HG03280 (cell line): Measurements from ENCODE around the gene MOGAT1.

Source experiments
- ATAC-seq: cut with Tn5 transposase; IDR thresholded peaks from one replicate; pipeline ENCODE4 v1.9.1; 2021; ENCODE audit warnings: mild to moderate bottlenecking, moderate library complexity; ENCODE audit not compliant: unreplicated experiment

Gene MOGAT1, protein sequence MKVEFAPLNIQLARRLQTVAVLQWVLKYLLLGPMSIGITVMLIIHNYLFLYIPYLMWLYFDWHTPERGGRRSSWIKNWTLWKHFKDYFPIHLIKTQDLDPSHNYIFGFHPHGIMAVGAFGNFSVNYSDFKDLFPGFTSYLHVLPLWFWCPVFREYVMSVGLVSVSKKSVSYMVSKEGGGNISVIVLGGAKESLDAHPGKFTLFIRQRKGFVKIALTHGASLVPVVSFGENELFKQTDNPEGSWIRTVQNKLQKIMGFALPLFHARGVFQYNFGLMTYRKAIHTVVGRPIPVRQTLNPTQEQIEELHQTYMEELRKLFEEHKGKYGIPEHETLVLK

DNA sequence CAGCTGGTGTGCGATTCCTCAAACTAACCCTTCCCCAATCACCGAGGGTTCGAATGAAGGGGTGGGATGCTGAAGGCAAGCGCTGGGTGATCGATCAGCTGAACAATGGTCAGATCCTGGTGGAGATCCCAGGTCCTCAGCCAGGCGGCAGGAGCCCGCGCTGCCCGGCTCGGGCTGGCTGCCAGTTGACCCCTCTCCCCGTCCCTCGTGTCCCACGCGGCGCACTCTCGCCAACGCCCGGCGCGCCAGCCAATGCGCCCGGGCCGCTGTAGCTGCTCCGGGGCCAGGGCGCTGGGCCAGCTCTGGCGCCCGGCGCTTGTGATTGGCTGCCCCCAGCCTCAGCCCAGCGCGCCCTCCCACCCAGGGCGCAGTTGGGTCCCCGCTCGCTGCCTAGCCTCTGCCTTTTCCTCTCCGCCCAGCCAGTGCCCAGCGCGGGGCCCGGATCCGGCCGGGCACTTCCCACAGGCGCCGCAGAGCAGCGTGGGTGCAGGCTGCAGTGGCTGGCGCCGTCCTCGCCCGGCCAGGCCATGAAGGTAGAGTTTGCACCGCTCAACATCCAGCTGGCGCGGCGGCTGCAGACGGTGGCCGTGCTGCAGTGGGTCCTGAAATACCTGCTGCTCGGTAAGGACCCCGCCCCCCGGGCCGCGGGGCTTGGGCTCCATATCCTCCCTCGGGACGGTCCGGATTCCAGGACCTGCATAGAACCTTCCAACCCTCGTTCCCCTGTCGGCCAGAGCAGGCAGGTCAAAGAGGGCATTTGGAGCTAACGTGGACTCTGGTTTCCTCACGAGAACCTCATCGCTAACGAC is at the start of gene MOGAT1:
Gene MOGAT1 (plus strand): TSS at position 400 of the 809 bp plus-strand sequence. CDS start 128 bp downstream, at position 528.
- no peak for ATAC-seq

DNA sequence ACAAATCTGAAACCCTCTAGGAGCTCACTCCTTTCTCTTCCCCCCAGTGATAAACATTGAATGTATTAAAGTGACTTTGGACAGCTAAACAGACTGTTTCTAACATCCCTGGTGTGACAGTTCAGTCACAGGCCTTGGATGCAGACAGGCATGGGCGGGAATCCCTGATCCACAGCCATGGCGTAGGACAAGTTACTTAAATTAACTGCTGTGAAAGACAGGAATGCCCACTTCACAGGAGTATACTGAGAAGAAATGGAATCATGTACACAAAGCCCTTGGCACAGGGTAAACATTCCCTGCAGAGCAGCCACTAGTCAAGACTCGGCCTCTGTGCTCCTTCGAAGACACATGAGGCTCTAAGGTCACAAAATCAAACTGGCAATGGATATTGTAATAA is 49.6 kb upstream of the MOGAT1 start:
- ATAC-seq: no peak

DNA sequence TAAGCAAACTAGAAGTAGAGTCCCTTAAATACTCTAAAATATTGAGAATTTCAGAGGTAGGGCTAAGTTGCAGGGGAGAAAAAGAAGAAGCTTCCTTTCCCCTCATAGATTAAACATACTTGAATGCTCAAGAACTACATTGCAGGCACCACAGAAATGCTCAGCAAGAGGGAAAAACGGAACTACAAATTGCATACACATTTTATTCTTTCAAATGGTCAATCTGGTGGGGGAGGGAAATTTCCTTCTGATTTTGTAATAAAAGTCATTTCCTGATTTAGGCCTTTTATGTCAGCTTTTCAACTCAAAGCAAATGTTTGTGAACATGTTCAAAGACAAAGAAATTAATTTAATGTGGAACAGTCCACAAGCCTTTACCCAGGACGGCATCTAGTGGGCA is 48.5 kb upstream of the MOGAT1 start:
- no peak for ATAC-seq

DNA sequence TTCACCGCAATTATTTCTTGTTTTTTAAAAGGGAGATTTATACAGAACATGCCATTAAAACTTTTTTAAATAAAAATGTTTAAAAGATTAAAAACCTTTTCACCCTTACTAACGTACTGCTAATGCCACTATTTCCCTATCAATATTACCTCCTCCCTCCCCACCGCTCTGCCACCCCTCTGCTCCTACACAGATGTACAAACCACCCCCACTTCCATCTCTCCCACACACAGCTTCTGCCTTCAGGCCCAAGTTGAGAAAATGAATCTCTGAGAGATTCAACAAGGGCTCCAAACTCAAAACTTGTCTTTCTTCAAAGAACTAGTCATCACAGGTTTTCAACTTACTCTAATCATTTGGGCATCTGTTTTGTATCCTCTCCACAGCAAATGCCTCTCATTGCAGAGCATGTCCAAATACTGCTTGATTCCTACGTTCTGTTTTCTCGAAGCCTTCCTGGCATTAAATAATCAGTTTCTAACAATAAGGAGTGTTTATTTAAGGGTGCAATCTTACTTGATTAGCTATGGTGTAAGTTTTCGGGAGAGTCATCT is 47.6 kb upstream of the MOGAT1 start:
- no peak for ATAC-seq

DNA sequence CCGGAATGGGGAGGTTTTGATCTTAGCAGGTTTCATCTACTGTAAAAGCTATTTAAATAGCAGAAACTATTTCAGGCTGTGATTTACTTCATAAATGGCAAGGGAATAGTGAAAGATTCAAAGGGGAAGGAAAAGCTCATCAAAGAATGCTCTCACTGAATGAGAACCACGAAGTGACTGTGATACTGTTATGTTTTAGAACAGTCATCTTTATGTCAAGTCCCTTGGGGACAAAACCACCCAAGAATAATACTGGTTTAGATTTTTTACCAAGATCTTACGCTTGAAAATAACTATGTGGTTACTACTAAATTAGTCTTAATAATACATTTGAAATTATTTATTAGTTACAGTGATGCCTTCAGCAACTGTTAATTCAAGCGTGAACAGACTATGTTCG is 43.7 kb upstream of the MOGAT1 start:
- ATAC-seq: no peak

DNA sequence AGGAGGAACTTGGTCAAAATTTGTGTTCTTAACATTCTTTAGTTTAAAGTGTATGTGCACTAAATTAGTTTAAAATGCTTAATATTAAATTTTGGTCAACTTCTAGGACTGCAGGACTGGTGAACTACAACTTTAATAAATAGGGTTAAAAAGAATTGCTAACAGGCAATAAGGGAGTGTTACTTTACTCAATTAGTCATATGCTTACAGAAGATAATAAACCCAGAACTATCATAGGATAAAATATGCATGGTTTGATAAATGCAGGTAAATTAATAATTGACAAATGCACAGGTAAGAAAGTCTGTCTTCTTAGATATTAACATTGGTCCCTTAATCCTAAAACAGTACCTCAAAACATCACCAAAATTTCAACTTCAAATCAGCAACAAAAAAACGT is 36.2 kb upstream of the MOGAT1 start:
- no peak for ATAC-seq

DNA sequence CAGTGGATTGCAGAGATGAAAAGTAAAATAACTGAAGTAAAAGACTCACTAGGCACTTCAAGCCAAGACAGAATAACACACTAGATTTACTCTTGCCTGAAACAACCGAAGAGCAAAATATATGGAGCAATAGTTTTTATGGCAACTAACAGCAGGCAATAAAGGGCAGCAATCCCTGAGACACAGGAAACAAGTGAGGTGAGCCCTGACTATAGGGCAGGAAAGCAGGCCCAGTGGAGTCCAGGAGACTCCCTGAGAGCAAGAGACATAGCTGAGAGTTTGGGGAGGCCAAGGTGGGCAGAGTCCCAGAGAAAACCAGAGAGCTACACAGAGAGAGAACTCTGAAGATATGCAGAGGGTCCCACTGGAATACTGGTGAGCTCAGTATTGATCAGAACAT is 34.4 kb upstream of the MOGAT1 start:
- ATAC-seq: no peak

DNA sequence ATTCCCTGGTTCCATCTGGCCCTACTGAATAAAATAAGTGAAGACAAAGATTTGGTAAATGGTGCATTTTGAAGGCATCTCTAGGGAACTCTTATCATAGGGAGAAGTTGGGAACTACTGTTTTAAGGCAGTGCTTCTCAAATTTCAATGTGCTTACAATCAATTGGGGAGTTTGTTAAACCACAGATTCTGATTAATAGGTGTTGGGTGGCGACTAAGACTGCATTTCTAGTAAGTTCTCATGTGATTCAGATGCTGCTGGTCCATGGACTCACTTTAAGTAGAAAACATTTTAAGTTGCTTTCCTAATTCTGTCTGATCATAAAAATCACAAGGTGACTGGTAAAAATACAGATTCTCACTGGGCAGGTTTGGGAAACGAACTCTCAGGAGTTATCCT is 30.1 kb upstream of the MOGAT1 start:
- no peak for ATAC-seq

DNA sequence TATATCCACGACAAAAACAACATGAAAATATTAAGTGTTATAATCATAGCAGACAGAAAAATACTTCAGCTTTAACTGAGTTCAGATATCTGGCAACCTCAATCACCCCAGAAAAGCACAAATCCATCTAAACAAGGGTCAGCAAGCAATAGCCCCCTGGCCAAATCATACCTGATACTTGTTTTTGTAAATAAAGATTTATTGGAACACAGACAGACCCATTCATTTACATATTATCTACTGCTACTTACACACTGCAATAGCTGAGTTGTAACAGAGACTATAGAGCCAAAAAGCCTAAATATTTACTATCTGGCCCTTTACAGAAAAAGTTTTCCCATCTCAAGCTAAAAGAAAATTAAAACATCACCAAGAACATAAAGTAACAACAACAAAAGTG is 28.3 kb upstream of the MOGAT1 start:
- no peak for ATAC-seq

DNA sequence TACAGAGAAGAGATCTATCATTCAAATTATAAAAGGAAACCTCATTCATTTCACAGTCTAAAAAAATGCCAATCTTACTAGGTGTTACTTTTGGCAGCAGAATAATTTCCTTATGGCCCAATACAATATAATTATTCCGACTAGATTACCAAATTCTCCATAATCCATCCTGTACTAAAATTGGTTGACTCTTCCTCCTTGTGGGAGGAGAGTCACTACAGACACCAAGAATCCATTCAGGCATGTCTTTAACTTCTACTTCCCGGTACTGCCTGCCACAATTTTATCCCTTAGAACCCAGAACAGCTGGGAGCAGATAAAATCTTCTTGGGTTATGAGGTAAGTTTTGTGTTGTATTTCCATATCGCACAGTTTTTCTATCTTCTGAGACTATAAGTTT is 25.4 kb upstream of the MOGAT1 start:
- ATAC-seq: no peak

DNA sequence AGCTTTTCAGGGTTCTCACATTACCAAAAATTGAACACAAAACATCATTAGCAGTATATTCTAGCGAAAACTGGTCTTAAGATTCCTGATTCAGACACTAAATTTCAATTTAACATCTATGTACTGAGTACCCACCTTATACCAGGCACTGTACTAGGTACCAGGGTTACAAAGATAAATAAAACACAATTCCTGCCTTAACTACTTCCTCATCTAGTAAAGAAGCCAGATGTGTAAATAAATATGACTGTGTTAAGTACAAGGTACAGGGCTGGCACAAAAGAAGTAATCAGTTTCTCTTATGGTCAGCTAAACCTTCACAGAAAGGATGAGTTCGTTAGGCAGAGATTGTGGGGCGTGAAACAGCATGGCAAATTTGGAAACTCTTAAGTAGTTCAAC is 21.7 kb upstream of the MOGAT1 start:
- no peak for ATAC-seq

DNA sequence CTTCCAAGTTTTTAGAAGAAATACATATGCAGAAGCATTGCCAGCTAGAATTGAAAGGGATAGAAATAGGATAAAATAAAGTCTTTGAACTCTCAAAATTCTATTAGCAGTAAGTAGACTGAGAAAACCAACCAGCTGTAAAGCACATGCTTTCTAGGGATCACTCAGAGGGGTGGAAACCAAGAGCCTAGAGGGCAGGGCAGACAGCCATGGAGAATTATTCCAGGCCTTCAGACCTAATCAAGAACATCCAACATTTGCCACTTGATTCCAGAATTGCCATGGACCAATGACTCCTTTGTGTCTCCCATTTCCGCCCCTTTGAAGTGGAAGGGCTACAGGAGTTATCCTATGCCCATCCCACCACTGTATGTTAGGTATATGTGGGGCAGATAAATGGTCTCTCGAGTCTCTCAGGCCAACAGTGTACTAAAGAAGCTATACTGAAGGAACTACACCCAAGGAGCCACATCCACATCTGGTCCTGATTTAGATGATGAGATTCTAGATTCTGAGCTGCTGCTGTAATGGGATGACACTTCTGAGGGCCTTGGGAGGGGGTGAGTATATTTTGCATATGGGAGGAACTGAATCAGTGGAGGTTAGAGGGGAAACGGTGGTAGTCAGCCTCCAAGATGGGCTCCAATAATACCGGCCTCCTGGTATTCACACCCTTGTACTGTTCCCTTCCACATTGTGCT is 19.6 kb upstream of the MOGAT1 start:
- ATAC-seq: no peak

DNA sequence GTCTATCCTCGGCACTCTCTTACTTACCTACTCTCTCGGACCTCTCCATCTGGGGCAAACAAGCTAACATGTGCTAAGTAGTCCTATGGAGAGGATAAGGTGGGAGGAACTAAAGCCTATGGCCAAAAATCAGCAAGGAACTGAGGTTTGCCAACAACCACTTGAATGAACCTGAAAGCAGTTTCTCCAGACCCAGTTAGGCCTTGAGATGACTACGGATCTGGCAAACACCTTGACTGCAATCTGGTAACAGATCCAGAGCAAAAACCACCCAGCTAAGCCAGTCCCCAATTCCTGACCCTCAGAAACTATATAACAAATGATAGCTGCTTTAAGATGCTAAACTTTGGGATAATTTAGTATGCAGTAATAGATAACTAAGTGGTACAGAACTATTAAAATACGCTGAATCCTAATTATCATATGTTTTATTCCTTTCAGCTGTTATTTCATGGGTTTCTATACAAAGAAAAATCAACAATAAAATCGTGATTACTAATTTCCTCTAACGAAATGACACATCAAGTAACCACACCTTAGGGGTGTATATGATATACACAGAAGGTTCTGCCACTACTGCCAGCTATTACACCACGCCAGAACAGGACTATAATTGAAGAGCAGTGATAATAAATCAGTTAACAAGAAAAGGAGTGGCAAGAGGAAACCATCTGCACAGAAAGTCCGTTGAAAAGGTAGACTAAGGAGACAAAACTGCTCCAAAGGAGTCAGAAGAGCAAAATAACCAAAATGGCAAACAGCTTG is 18.8 kb upstream of the MOGAT1 start:
- no peak for ATAC-seq

DNA sequence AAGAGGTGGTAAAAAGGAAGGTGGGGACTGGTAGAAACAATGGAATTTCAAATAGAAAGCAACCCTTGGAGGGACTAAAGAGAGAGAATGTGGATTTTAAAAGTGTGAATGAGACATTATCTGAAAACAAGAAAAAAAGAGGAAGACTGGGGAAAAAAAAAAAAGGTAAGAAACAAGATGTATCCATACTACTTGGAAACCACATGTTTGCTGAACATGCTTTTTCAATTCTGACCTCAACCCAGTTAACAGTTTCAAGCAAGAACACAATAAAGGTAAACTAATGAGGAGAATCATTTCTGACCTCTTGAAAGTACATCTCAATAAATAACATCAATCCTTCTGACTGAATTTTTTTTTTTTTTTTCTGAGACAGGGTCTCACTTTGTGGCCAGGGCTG is 18.2 kb upstream of the MOGAT1 start:
- no peak for ATAC-seq

DNA sequence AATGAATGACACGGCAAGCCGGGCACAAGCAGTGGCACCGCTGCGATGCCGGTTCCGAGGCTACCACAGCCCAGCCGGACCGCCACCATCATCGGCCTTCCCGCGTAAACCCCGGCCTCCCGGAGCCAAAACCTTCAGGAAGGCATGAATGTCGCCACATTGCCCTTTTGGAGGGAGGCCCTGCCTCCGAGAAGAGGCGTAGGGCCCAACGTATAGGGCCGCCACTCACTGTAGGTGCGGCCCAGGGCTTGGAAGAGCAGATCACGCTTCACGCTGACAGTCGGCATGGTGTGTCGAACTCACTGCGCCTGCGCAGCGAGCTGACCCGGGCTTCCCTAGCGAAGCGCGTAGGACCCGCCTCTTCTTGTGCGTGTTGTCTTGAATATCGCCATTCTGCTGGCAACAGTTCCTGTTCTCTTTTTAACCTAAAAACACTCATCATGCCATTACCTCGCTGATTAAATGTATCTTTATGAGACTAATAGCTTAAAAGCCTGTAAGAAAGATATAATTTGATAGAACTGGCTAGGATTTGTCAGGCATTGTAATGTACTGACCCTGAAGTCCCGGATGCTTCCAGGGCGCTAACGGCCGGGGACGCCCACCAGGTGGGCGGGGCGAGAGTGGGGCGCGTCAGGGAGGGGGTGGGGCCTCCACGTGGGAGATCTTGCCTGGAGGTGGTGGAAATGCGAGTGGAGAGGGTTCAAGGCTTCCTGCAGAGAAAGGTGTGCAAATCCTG is 15.5 kb upstream of the MOGAT1 start, which contains the start of gene FARSB:
Gene FARSB (minus strand): TSS at position 306 of the 739 bp plus-strand sequence. CDS start 19 bp downstream, at position 287.
- peak; percentile 89 for ATAC-seq

DNA sequence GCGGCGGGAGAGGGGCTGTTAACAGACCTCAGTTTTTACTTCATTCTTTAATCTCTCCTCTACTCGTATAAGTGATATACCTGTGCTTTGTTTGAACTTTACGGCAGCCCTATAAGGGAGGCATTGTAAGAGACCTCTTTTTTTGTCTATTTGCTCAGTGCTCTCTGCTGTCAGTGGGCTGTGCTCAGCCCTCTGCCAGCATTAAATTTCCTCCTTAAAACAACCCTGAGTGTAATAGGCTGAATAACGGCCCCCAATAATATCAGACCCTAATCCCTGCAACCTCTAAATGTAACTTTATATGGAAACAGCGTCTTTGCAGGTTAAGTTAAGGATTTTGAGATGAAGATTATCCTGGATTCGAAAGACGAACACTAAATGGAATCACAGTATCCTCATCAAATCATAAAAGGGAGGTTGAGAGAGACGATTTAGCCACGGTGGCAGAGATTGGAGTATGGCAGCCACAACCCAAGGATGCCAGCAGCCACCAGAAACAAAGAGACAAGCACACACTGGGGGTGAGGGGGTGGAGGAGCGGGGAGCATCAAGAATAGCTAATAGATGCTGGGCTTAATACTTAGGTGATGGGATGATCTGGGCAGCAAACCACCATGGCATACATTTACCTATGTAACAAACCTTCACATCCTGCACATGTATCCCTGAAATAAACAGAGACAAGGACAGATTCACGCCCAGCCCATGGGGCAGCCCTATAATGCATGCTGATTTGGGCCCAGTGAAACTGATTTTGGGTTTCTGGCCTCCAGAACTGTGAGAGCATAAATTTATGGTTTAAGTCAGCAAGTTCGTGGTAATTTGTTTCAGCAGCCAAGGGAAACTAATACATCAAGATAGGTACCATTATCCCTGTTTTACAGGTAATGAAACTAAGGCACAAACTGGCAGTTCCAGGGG is 14.7 kb upstream of the MOGAT1 start:
- peak; percentile 24 for ATAC-seq

DNA sequence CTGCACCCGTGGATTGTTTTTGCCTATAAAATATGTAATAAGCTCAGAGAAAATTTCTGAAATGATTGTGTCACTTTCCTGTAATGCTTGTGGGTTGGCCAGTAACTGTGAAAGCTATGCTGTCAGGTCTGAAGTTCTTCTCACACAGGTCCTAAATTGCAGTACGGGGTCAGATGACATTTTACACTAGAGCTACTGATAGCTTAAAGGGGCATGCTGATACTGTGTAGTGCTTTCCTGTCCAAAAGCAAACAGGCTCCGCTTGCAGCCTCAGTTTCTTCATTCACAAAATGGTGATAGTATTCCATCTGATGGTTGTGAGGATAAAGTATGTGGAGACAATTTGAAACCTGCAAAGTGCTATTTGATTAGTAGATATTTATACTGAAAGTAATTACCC is 8.0 kb upstream of the MOGAT1 start:
- no peak for ATAC-seq

DNA sequence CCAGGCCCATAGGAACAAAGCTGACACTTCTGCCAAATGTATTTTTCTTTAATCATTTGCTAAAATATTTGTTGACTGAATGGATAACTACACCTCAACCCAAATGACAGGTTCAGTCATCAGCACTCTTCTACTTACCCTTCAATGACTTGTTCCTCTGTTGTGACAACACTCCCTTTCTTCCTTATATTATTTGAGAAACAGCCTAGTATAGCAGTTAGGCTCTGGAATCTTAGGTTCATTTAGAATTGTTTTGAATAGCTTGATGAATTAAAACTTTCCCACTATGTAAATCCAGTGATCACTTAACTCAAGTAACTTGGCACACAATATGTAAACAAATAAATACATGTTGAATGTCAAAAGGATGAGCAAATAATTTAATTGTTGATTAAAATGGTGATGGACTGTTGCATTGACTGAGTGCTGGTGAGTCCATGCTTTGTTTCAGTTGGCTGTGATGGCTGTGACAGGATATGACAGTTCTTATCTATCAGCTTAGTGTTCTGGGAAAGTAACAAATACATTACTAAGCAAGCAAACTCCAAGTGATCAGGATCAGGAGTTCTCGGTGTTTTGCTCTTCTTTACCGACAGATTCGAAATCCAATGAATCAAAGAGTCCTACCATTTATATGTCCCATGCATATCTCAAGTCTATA is 2.8 kb upstream of the MOGAT1 start:
- no peak for ATAC-seq
